GM19328 (cell line): ENCODE measurements around the gene ENPP3.

Source experiments
- ATAC-seq: cut with Tn5 transposase; IDR thresholded peaks from one replicate; pipeline ENCODE4 v1.9.1; 2021; ENCODE audit warnings: mild to moderate bottlenecking, moderate library complexity; ENCODE audit not compliant: unreplicated experiment

ENPP3 gene

GRCh38 chr6:131642565-131642964, 5.5 kb downstream of the ENPP3 start:
- no peak for ATAC-seq

GRCh38 chr6:131642987-131643611, 6.0 kb downstream of the ENPP3 start:
- ATAC-seq = no peak

- ATAC-seq = no peak
Observed at GRCh38 chr6:131643855-131644460, 6.9 kb downstream of the ENPP3 start.

- no peak for ATAC-seq
Observed at GRCh38 chr6:131644921-131645320, 7.8 kb downstream of the ENPP3 start.

- no peak for ATAC-seq
Observed at GRCh38 chr6:131645846-131646245, 8.7 kb downstream of the ENPP3 start.

GRCh38 chr6:131646249-131646670, 9.2 kb downstream of the ENPP3 start:
- no peak for ATAC-seq

GRCh38 chr6:131651782-131652181, 14.7 kb downstream of the ENPP3 start:
- no peak for ATAC-seq

GRCh38 chr6:131652472-131652871, 15.4 kb downstream of the ENPP3 start:
- no peak for ATAC-seq

- ATAC-seq = no peak
Observed at GRCh38 chr6:131654326-131654725, 17.2 kb downstream of the ENPP3 start.

GRCh38 chr6:131655387-131655786, 18.3 kb downstream of the ENPP3 start:
- ATAC-seq = no peak

- ATAC-seq = no peak
Observed at GRCh38 chr6:131655951-131656350, 18.8 kb downstream of the ENPP3 start.

- no peak for ATAC-seq
Observed at GRCh38 chr6:131656667-131657066, 19.6 kb downstream of the ENPP3 start.

GRCh38 chr6:131657222-131657621, 20.1 kb downstream of the ENPP3 start:
- ATAC-seq = no peak

GRCh38 chr6:131657630-131658111, 20.6 kb downstream of the ENPP3 start:
- no peak for ATAC-seq

GRCh38 chr6:131658287-131658686, 21.2 kb downstream of the ENPP3 start:
- no peak for ATAC-seq

GRCh38 chr6:131660195-131660594, 23.1 kb downstream of the ENPP3 start:
- no peak for ATAC-seq

- no peak for ATAC-seq
Observed at GRCh38 chr6:131663578-131664165, 26.6 kb downstream of the ENPP3 start.

- ATAC-seq = no peak
Observed at GRCh38 chr6:131669891-131670290, 32.8 kb downstream of the ENPP3 start.

GRCh38 chr6:131673184-131673583, 36.1 kb downstream of the ENPP3 start:
- ATAC-seq = no peak

- no peak for ATAC-seq
Observed at GRCh38 chr6:131678442-131678841, 41.3 kb downstream of the ENPP3 start.

- no peak for ATAC-seq
Observed at GRCh38 chr6:131680868-131681267, 43.8 kb downstream of the ENPP3 start.

- no peak for ATAC-seq
Observed at GRCh38 chr6:131681585-131681984, 44.5 kb downstream of the ENPP3 start.
